Activated T-helper 1 cell treated with Interleukin-2 at 50 U/mL for 16 hours (primary cell): ENCODE results near the gene APOO.
"Not testable (repeated sequence)": the region's sequence is repeated elsewhere in the genome, so short reads cannot be mapped to it uniquely, and the experiment has no call there.

Experiments
- DNase-seq: peaks from one replicate; pipeline ENCODE4 v3.0.0-alpha.2; 2020; ENCODE audit warnings: low read depth

Gene APOO

DNA sequence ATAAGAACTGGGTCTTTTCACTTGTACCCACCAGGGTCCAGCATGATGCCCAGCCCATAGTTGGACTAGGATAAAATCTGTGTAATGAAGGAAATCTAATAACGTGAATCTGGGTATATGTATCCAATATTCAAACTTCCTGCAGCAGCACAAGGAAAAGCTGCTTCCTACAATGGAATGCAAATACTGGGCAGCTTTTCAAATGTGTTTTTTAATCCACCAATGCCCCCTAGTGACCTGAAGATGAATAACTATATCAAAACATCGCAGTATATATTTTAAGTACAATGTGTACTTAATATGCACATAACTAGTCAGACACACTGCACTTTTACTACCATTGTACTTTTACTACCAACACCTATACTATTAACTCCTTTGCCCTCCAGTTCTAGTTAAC, 5.3 kb downstream of the APOO start:
- DNase-seq: no peak

DNA sequence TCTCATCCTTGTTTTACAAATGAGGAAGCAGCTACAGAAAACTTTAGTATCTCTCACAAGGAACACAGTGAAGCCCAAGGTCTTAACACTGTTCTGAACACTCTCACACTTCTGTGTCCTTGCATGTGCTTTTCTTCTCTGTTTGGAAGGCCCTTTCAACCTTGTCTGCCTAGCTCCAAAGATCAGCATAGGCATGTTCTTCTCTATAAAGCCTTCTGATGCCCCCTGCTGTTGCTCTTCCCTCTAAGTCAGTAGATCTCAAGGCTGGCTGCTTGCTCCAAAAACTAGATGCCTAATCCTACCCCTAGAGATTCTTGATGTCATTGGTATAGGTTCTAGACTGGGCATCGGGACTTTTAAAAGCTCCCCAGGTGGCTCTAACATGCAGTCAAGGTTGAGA, 5.9 kb downstream of the APOO start:
- DNase-seq: no peak

DNA sequence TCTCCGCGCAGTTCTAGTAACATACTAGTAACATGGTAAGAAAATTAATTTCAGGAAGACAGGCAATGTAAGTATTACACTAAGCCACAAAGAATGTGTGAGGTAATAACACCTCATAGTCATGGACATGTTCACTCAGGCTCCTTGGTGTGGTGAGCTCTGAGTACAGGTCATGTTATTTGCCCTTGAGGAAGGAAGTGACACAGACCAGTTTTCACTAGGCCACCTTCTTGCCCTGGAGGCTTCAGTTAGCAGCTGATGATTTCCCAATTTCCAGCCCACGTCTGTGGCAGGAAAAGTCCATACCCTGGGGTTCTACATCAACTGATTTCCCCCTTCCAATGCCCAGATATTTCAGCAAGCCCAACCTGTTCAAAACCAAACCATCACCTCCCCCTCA, 6.7 kb downstream of the APOO start:
- DNase-seq: no peak

DNA sequence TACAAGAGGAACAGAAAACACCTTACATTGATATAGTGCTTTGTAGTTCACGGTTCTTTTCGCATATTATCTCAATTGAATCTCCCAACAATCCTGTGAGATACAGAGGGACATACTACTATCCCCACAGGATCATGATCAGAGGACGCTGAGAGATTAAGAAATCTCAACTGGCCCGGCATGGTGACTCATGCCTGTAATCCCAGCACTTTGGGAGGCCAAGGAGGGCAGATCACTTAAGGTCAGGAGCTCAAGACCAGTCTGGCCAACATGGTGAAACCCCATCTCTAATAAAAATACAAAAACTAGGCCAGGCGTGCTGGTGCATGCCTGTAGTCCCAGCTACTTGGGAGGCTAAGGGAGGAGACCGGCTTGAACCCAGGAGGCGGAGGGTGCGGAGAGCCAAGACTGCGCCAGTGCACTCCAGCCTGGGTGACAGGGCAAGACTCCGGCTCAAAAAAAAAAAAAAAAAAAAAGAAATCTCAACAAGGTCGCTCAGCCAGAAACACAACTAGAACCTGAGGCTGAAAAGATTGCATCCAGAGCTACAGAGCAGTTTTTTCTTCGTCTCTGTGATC, 7.4 kb downstream of the APOO start:
- DNase-seq: no peak

DNA sequence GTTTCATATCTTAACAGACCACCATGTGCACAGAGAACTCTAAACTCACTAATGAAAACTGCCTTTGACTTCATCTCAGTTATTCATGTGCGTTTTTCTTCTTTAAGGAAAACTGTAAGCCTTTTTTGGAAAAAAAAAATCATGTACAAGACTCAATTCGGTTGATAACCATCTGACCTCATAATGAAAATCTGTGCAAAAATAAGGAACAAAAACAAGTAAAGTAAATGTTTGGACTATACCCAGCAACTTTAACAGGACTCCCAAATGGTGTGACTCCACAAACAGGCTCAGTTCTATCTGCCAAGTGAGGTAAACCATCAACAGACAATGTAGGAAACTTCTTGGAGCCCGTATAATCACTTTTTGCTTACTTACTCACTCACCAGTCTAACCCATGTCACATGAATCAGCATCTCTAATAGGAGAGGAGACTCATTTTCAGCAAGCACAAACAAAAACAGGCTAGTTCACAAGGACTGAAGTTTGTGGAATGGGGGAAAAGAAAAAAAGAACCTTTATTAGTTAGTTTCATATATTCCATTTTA, 9.3 kb downstream of the APOO start:
- no peak for DNase-seq

DNA sequence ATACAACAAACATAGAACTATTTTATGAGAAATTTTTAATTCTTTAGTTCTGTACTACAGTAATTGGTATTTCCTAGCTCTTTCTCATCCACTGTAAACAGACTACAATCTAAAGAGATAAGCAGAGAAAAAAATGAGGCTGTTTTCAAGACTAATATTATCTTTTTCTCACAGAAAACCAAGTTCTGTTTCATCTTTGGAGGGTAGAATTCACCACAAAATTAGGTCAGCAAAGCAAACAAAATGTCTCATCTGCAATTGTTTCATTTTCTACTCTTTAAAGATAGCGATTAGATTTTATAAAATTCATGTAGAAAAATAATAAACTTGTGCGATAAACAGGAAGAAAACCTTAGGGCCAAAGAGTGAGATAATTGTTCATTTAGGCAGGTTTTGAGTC, 10.8 kb downstream of the APOO start:
- no peak for DNase-seq

DNA sequence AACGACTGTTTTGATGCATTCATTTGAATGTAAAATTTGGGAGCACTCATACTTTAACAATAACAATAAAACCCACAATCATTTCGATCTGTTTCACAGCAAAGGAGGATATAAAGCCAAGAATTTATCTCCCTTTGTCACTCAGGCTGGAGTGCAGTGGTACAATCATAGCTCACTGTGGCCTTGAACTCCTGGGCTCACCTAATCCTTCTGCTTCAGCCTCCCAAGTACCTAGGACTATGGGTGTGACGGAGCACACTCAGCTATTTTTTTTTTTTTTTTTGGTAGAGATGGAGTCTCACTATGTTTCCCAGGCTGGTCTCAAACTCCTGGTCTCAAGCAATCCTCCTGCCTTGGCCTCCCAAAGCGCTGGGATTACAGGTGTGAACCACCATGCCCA, 11.2 kb downstream of the APOO start:
- not testable (repeated sequence) for DNase-seq

DNA sequence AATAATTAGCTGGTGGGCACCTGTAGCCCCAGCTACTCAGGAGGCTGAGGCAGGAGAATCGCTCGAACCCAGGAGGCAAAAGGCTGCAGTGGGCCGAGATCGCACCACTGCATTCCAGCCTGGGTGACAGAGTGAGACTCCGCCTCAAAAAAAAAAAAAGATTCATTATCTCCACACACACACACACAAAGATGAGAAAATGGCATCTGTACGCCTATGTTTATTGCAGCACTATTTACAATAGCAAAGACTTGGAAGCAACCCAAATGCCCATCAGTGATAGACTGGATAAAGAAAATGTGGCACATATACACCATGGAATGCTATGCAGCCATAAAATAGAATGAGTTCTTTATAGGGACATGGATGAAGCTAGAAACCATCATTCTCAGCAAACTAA, 12.7 kb downstream of the APOO start:
- not testable (repeated sequence) for DNase-seq

DNA sequence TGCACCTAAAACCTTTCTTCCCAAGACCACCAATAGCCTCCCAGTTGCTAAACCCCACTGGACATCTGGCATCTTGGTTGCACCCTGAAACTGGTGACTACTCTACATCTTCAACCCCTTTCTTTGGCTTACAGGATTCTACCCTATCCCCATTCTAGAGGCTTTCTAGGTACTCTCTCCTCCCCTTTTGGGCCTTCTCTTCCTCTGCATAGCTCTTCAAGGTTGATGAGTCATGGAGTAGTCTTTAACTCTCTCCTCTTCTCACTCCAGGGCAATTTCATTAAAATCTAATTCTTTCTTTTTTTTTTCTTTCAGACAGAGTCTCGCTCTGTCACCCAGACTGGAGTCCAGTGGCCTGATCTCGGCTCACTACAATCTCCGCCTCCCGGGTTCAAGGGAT, 16.8 kb downstream of the APOO start:
- DNase-seq: no peak

DNA sequence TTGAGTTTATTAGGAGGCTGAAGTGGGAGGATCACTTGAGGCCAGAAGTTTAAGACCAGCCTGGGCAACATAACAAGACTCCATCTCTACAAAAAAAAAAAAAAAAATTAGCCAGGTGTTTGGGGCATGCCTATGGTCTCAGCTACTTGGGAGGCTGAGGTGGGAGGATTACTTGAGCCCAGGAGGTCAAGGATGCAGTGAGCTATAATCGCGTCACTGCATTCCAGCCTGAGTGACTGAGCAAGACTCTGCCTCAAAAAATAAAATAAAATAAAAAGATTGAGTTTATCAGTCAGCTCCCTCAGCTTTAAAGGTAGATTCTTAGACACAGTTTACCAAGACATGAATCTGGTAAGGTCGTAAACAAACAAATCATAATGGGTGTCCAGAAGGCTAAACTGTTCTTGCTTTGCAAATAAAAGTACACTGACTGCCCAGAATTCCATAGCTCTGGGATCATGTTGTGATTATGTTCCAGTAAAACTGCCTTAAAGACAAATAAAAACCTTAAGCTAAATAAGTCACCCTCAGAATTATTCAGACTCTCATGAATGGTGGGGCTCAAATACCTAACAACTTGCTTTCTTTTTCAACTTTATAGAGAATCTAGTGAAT, 18.7 kb downstream of the APOO start:
- no peak for DNase-seq

DNA sequence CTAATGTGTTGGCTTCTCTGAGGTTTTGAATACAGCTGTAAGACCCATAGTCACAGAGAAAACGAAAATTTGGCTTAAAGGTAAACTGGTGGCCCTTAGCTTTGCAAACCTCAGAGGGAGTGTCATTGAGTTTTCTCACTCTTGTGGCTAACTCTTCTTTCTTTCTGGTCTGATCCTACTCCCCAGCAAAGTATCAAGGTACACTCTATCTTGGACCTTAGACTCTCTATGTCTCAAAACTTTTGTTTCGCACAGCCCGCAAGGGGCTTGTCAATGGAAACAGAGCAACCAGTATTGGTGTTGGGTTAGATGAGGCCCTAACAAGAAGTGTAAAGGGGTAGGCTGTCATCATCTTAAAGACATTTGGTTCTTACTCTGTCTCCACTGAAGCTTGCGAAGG, 19.8 kb downstream of the APOO start:
- no peak for DNase-seq

DNA sequence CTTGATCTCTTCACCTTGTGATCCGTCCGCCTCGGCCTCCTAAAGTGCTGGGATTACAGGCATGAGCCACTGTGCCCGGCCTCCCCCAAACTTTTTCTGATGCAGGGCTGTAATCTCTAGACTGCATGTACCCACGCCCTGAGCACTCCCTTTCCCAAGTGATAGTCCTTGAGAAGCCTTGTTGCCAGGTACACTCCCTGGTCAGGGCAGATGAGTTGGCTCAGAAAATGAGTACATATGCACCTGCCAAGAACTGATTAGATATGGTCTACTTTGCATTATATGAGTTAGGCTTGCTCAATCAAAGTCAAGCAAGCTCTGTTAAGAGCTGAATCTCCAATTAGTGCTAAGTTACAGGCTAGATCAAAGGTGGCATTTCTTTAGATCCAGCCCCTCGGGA, 20.3 kb downstream of the APOO start:
- DNase-seq: no peak

DNA sequence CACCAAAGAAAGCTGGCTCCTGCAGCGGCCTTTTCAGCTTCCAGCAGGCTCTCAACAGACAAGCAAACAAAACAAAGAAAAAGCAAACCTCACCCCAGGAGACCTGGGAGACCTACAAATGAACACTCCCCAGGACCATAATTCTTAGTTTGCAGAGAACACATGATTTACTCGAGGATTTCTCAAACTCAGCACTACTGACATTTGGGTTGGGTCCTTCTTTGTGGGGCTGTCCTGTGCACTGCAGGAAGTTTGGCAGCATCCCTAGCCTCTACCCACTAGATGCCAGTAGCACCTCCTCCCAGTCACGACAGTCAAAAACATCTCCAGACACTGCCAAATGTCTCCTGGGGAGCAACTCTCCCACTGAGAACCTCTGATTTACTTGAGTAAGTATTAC, 21.9 kb downstream of the APOO start:
- no peak for DNase-seq

DNA sequence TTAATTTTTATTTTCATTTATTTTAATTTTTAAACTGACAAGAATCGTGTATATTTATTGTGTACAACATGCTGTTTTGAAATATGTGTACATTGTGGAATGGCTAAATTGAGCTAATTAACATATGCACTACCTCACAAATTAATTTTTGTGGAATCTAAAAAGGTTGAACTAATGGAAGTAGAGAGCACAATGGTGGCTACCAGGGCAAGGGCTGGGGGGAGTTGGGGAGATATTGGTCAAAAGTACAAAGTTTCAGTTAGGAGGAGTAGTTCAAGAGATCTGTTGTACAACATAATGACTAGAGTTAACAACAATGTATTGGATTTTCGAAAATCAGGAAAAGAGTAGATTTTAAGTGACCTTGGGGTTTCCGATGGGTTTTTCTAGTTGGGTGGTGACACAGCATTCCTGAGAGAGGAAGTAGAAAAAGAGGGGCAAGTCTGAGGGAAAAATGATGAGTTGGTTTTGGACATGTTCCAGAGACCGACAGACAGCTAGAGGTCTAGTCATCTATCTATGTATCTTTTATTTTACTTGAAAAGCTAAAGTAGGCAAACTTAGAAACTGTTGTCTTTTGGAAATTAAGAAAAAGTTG, 23.2 kb downstream of the APOO start:
- DNase-seq: no peak

DNA sequence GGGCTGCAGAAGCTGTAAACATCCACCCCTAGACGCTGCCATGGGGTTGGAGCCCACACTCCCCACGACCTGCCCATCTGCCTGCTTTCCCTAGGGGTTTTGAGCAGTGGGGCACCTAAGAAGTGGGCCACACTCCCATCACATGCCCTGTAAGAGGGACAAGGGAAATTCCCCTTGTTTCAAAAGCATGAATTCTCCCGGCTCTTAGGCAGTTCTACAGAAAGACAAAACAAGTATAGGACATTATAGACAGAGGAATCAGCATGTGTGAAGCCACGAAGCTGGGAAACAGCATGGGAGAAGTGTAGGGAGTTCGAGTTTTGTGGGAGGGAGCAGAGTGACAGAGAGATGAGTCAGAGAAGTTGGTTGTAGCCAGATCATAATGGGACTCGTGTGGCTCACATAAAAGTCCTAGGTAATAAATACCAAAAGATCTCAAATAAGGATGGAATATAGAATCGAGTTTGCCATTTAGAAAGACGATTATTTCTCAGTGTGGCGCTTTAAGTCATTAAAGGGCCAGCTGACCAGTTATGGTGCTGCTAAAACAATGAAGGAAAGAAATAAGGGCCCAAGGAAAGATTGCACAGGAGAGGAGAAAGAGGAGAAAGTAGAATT, 23.9 kb downstream of the APOO start:
- no peak for DNase-seq

DNA sequence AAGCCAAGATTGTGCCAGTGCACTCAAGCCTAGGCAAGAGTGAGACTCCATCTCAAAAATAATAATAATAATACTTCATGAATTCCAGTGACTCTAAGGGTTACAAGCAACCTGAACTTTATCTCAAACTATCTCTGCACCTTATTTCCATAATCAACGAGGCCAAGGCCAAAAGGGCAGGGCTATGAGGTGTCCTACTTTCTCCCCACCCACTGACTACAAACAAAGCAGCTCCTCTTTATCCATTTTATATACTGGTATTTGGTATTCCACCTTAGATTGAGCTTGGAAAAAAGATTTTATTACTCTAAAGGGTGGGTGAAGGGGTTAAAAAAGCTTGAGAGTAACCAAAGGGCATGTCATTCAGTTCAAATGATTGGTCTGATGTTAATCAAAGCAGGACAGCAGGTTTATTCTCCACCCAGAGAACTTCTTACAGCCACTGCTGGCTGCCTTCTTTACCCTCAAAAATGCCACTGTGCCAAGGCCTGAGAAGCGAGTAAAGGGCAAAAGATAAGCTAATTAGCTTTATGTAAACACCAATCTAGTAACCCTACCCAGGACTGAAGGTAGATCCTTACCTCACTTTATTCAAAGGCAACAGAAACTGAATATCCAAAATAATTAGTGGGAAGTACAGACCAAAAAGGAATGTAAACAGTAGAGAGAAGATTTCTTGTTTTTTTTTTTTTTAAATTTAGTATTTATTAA, 28.2 kb downstream of the APOO start:
- no peak for DNase-seq

DNA sequence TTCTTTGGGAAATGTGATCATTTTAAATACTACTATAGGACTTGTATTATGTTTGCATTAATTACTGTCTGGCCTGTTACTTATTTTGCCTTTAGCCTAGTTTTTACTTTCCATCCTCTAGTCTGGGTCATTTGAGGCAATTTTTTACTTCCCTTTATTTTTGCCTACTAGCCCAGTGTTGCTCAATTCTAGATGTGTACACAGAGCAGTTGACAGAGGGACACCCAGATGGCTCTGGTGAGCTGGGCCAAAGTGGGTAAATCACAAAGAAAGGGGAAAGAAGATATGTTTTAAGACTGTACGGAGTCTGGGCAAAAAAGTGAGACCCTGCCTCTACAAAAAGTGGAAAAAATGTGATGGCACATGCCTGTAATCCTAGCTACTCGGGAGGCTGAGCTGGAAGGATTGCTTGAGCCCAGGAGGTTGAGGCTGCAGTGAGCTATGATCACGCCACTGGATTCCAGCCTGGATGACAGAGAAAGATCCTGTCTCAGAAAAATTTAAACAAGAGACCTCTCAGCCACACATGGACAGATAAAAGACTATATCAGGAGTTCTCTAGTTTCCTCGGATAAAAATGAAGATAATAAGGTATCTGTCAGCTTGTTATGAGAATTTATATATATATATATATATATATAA, 35.7 kb downstream of the APOO start:
- DNase-seq: no peak

DNA sequence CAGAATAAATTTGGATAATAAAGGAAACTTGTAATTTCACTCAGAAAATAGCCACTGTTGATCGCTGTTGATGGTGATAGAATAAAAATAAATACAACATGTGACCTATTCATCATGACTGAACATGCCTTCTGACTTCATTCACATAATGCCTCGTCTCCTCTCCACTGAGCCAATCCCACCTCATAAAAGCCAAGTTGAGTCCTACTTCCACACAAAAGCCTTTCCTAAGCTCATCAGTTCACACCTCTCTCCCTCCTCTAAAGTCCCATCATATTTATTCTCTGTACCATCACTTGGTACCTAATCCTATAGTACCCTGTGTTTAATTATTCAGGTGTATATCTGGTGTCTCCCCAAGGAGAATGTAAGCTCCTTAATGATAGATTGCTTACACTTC, 37.7 kb downstream of the APOO start:
- DNase-seq: no peak

DNA sequence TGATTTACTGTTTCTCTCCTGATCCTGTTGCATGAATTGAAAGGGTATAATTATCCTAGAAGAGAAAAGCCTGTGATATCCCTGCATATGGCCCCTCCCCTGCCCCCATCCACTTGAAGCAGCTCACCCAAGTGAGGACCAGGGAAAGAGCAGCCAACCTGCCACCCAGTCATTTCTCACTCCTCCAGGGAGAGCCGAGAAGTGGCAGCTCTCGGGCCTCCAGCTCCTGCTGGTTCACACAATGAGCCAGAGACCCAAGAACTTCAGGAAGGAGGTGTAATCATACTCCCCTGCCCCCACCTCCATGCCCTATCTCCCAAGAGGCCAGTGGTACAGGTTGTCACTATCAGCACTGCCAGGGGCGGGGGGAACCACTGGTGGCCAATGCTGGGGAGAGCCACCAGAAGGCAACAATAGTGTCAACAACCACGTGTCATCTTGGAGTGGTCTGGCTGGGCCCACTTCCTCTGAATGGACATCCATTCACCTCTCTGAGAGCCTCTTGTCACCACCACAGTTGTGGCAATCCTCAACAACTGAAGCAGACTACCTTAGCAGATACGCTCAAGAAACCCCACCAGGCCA, 42.9 kb downstream of the APOO start:
- DNase-seq: no peak

DNA sequence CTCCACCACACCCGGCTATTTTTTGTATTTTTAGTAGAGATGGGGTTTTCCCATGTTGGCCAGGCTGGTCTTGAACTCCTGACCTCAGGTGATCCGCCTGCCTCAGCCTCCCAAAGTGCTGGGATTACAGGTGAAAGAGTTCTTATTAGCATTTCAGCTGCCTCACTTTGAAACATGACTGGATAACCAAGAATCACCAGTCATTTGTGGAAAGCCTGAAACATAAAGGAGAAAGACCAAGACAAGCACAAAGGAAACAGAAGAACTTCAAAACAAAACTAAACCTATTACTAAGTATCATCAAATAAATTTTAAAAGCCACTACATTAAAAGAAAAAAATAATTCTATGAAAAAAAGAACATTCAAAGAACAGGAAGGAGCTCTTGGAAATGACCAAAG, 45.8 kb downstream of the APOO start:
- DNase-seq: not testable (repeated sequence)

DNA sequence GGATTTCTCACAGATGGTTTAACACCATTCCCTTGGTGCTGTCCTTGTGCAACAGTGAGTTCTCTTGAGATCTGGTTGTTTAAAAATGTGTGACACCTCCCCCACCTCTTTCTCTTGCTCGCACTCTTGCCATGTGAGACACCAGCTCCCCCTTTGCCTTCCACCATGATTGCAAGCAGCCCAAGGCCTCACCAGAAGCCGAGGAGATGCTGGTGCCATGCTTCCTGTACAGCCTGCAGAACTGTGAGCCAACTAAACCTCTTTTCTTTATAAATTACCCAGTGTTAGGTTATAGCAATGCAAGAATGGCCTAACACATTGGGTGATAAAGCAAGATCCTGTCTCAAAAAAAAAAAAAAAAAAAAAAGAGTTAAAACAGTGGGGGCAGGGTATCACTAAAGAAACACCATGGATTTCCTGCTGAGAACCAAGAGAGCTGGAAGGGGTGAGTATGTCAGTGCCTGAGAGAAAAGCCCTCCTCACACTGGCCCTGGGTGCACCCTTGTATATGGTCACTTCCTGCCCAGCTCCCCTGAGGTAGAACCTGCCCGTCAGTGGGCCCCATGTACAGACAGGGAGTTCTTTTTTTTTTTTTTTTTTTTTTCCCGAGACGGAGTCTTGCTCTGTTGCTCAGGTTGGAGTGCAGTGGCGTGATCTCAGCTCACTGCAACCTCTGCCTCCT, 46.4 kb downstream of the APOO start:
- no peak for DNase-seq
